AG04450 (cell line): ENCODE results near the gene GRN. TPM values are rescaled to one million over a fixed set of nuclear protein-coding genes. Genes with fewer than 3 reads are reported as not detected.
A peak's percentile ranks its signal among the peaks of the same experiment; 100 is the strongest.

Source experiments
- CTCF ChIA-PET: fragments of 300-600, 350-600 bp; formaldehyde crosslinking; extraction: SDS; loops from one replicate; lab custom pipeline; 2022; ENCODE audit warnings: antibody characterized with exemption, inconsistent platforms; lab: Charles Lee
- POLR2A ChIA-PET: fragments of 350-600 bp; formaldehyde crosslinking; extraction: SDS; loops from one replicate; lab custom pipeline; 2021; ENCODE audit warnings: antibody characterized with exemption, inconsistent platforms; lab: Yijun Ruan, JAX
- DNase-seq: peaks from one replicate; pipeline ENCODE4 v3.0.0-alpha.2; 2011; ENCODE audit warnings: low read depth, low spot score
- H3K27ac ChIP-seq: one replicate; pipeline ENCODE4 v1.5.1; 2012; ENCODE audit warnings: low read depth, low read length, control low read depth
- H3K27me3 ChIP-seq: one replicate; pipeline ENCODE4 v1.6.0; 2012; ENCODE audit warnings: low read length; ENCODE audit not compliant: control insufficient read depth, insufficient read depth
- H3K4me3 ChIP-seq: 2 replicates; pipeline ENCODE4 v1.5.1; 2011; ENCODE audit warnings: mild to moderate bottlenecking, low read depth, low read length, control low read depth
- H3K9me3 ChIP-seq: 2 replicates; pipeline ENCODE4 v1.5.1; 2012; ENCODE audit warnings: low read length; ENCODE audit not compliant: control insufficient read depth, insufficient read depth
- polyA plus RNA-seq: library from polyadenylated mRNA; depleted of rRNA; stranded (reverse); fragments of >200 nt; gene quantifications from 2 replicates; pipeline ENCODE4 v1.2.3, GENCODE V29; 2011; rRNA removed
- small RNA-seq: library from RNA; depleted of rRNA; stranded (forward); fragments of <200 nt; gene quantifications from one replicate; pipeline ENCODE3, GENCODE V24; 2012; ENCODE audit warnings: low read depth; ENCODE audit not compliant: insufficient read length
- TF ChIP-seq, protein P1 (sequence below): IDR thresholded peaks from 2 replicates; pipeline ENCODE4 v1.5.1; 2011; ENCODE audit warnings: low read depth, low read length, control low read depth, inconsistent platforms

The GRN gene
- polyA plus RNA-seq, 1 experiment, result 203 TPM

DNA sequence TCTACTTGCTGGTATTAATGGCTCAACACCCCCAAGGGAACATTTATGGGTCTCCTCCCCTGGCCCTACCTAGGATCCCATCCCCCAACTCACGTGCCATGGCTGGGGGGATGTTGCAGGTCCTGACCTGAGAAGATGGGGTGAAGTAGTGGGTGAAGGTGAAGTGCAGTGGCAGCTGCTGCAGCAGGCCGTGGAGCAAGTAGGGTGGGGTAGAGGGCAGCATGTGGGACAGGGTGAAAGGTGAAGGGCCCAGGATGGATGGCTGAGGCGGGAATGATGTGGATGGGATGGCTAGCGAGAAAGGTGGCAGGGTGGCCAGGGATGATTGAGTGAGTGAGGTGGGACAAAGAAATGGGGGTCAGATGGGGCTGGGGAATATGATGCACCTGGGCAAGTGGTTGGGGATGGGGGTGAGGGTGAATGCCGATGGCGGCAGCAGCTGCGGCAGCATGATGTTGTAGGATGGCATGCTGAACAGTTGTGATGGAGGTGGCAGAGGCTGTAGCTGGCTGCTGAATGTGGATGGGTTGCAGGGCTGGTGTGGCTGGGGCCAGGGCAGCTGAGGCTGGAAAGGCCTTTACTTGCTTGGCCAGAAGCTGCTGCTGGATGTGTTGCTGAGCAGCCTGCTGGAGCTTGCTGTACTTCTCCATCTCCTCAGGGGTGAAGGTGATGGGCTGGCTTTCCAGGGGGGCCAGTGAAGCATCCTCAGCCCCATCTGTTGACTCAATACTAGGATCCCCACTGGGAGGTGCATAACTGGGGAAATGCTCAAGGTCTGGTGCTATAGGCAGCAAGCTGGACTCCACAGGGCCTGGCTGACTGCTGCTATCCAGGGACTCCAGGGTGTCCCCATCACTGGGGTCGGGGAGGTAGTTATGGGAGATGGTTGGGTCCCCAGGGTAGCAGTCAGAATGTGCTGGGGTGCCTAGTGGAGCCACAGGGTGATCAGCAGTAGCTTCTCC is 52.7 kb downstream of the GRN start:
- DNase-seq, result no peak
- Histone ChIP-seq H3K9me3 (no peaks in the 10 kb centered on the region), H3K27me3 (no peaks in the 10 kb centered on the region), H3K27ac (no peak overlapping the region), H3K4me3 (no peak overlapping the region)
- ChIA-PET POLR2A (no interaction called here), CTCF (interaction anchor here (1.7 to 5.5 kb wide), 2 partner anchors 124 to 125 kb away, joined by 16 to 62 read pairs; no protein-coding TSS in a partner anchor)
- TF ChIP-seq, protein P1, sequence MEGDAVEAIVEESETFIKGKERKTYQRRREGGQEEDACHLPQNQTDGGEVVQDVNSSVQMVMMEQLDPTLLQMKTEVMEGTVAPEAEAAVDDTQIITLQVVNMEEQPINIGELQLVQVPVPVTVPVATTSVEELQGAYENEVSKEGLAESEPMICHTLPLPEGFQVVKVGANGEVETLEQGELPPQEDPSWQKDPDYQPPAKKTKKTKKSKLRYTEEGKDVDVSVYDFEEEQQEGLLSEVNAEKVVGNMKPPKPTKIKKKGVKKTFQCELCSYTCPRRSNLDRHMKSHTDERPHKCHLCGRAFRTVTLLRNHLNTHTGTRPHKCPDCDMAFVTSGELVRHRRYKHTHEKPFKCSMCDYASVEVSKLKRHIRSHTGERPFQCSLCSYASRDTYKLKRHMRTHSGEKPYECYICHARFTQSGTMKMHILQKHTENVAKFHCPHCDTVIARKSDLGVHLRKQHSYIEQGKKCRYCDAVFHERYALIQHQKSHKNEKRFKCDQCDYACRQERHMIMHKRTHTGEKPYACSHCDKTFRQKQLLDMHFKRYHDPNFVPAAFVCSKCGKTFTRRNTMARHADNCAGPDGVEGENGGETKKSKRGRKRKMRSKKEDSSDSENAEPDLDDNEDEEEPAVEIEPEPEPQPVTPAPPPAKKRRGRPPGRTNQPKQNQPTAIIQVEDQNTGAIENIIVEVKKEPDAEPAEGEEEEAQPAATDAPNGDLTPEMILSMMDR, result no peak

DNA sequence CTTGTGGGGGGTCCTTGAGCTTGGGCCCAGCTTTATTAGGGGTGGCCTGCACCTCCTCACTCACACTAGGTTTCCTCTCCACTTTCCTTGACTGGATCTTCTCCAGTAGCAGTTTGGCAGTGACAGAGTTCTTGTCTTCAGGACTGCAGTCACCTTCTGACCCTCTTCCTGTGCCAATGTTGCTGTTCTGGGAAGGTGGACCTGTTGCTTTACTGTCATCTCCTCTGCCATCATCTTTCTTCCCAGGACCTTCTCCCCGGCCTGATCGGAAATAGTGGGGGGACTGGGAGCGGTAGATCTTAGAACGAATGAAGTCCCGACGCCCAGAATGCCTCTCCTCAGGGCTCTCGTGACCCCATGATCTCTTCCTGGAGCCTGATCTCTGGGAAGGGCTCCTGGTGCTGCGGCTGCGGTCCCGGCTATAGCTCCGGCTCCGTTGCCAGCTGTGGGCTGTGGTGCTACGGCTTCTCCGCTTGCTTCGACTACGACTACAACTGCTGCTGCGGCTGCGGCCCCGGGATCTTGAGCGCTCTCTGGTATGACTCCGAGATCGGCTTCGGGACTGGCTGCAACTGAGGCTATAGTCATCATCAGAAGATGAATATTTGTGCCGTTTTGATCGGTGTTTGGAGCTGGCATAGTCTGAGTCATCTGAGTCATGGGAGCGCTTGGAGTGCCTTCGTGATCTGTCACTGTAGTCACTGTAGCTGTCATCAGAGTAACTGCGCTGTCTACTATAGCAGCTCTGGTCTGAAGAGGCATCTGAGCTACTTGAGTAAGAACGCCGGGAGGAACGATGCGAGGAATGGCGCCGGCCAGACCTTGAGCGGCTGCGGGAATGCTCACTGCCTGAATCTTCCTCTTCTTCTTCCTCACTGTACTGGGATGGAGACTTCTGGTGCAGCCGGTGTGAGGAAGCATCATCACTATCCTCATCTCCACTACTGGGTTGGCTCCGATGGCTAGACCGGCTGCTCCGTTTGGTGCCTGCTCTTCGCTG is 53.9 kb downstream of the GRN start:
- TF ChIP-seq, protein P1, result no peak
- H3K4me3 ChIP-seq, result no peak overlapping the region
- H3K27me3 ChIP-seq, result no peaks in the 10 kb centered on the region
- H3K9me3 ChIP-seq, result no peaks in the 10 kb centered on the region
- ChIA-PET CTCF (interaction anchor here (0.5 to 5.5 kb wide), 9 partner anchors 13 to 238 kb away, joined by 3 to 62 read pairs (median 7); no protein-coding TSS in a partner anchor), POLR2A (no interaction called here)
- no peak for DNase-seq
- no peak overlapping the region for H3K27ac ChIP-seq

DNA sequence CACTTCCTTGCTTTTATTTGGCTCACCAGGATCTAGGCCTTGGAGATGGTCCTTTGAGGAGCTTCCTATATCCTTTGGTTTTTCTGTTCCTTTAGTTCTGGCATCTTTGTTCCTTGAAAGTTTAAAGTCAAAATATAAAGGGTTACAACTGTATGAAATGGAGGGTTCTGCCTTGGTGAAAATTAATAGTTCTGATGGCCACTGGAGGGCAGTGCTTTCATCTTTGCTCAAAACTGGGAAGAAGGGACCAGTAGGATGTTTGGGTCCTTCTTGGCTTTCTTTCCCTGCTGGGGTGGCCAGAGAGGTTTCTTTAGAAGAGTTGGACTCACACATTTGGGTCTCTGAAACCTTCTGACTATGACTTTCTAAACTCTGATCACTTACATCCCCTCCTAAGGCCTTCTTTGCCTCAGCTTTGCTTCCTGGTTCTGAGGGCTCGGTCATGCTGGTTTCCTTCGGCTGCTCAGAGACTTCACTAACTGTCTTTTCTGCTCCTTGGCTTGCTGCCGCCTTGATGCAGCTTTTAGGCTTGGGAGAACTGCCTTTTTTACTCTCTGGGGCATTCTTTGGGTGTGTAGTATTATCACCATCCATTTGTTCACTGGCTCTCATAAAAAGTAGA is 55.2 kb downstream of the GRN start:
- peak; percentile 7 for DNase-seq

More for the DNA sequence above, 55.2 kb downstream of the GRN start:
- TF ChIP-seq, protein P1, result peak; percentile 64
- H3K4me3 ChIP-seq, result no peak overlapping the region
- ChIA-PET POLR2A (no interaction called here), CTCF (interaction anchor here (0.7 to 5.5 kb wide), 14 partner anchors 10 to 270 kb away, joined by 3 to 62 read pairs (median 5); partner anchors contain the start of genes FAM171A2, GPATCH8 and ITGA2B)
- H3K27ac ChIP-seq, result no peak overlapping the region
- H3K27me3 ChIP-seq, result no peaks in the 10 kb centered on the region
- H3K9me3 ChIP-seq, result no peaks in the 10 kb centered on the region

Small RNA genes lying within 50 kb of the gene (small RNA-seq; reads per million reads assigned to genes)
- gene RF00012 (not detected), gene RNU6-453P (not detected)

Other genes with a start within 250 kb of the GRN start
- 21.3 and 36.7 TPM in 2 replicates for gene HDAC5, start 221.7 kb upstream of the GRN start, polyA plus RNA-seq
- 0.86 and 0.97 TPM in 2 replicates for gene HROB, start 203.4 kb upstream of the GRN start, polyA plus RNA-seq
- not detected in 2 replicates for gene ASB16, start 174.6 kb upstream of the GRN start, polyA plus RNA-seq
- 34.3 and 37.1 TPM in 2 replicates for gene TMUB2, start 158.3 kb upstream of the GRN start, polyA plus RNA-seq
- gene ATXN7L3, start 145.4 kb upstream of the GRN start, polyA plus RNA-seq, result 44.1 and 51.6 TPM in 2 replicates
- gene UBTF, start 125.6 kb upstream of the GRN start, polyA plus RNA-seq, result 26.6 and 30.0 TPM in 2 replicates
- not detected in 2 replicates for gene SLC4A1, start 77.2 kb upstream of the GRN start, polyA plus RNA-seq
- gene RUNDC3A, start 36.7 kb upstream of the GRN start, polyA plus RNA-seq, result 0.11 TPM in 1 of 2 replicates, not detected in the other
- gene SLC25A39, start 20.5 kb upstream of the GRN start, polyA plus RNA-seq, result 32.1 and 43.4 TPM in 2 replicates
- gene FAM171A2, start 18.6 kb downstream of the GRN start, polyA plus RNA-seq, result 5.3 and 8.0 TPM in 2 replicates
- 0.15 and 0.31 TPM in 2 replicates for gene ITGA2B, start 44.3 kb downstream of the GRN start, polyA plus RNA-seq
- 16.3 and 16.4 TPM in 2 replicates for gene GPATCH8, start 158.1 kb downstream of the GRN start, polyA plus RNA-seq
- gene FZD2, start 212.2 kb downstream of the GRN start, polyA plus RNA-seq, result 49.4 and 73.4 TPM in 2 replicates